Heart left ventricle (tissue), 16 donors: ENCODE measurements around the gene ACVR1. TPM values are rescaled to one million over a fixed set of nuclear protein-coding genes. Genes with fewer than 3 reads are reported as not detected.

Source experiments
- ATAC-seq, 4 donors: fragments of 200-7000 bp; cut with Tn5 transposase; one replicate each; pipeline ENCODE4 v1.9.1; 2020 to 2022; ENCODE audit warnings: moderate library complexity in 4 of 4, mild to moderate bottlenecking in 3 of 4, moderate number of reproducible peaks in 1 of 4
- DNase-seq, 5 donors: peaks; one replicate each; pipeline ENCODE4 v3.0.0-alpha.2; 2020
- H3K27ac ChIP-seq, 12 donors: fragments of 200-600 bp; sonication (generic) in 4 of 12; one replicate each; pipeline versions ENCODE4 v1.5.0 to v1.8.0; 2016 to 2022; ENCODE audit warnings: mild to moderate bottlenecking in 2 of 12
- H3K27me3 ChIP-seq, 9 donors: fragments of 200-600 bp; sonication (generic) in 2 of 9; one replicate each; pipeline versions ENCODE4 v1.5.1 to v1.8.0; 2016 to 2022; ENCODE audit warnings: mild to moderate bottlenecking in 3 of 9
- H3K36me3 ChIP-seq, 9 donors: fragments of 200-600 bp; sonication (generic) in 2 of 9; one replicate each; pipeline versions ENCODE4 v1.5.0 to v1.8.0; 2018 to 2022; ENCODE audit warnings: mild to moderate bottlenecking in 2 of 9
- H3K4me1 ChIP-seq, 12 donors: fragments of 200-600 bp; sonication (generic) in 4 of 12; one replicate each; pipeline versions ENCODE4 v1.5.0 to v1.8.0; 2016 to 2022; ENCODE audit warnings: mild to moderate bottlenecking in 3 of 12
- H3K4me3 ChIP-seq, 12 donors: fragments of 200-600 bp; sonication (generic) in 4 of 12; one replicate each; pipeline versions ENCODE4 v1.5.0 to v1.8.0; 2017 to 2022; ENCODE audit warnings: mild to moderate bottlenecking in 9 of 12, moderate library complexity in 4 of 12
- H3K9me3 ChIP-seq, 12 donors: fragments of 200-600 bp; sonication (generic) in 4 of 12; one replicate each; pipeline versions ENCODE4 v1.5.0 to v1.8.0; 2016 to 2022; ENCODE audit warnings: mild to moderate bottlenecking in 1 of 12
- POLR2A ChIP-seq, 2 donors: fragments of 450-650 bp; IDR thresholded peaks; one replicate each; pipeline ENCODE4 v1.6.1; 2017; ENCODE audit warnings: antibody characterized with exemption in 2 of 2, mild to moderate bottlenecking in 2 of 2, moderate library complexity in 2 of 2
- WGBS, 4 donors: extraction: QIAGEN DNeasy Blood & Tissue Kit in 2 of 4; methylation state at CpG; one replicate each; pipeline versions ENCODE4 v1.1.5 to v1.1.7; 2013 to 2018; 5-methylcytosine and 5-hydroxymethylcytosine counted together
- intact Hi-C, 10 donors: fragments of 100-400 bp; cut with DNase I; formaldehyde crosslinking; loops; one replicate each; pipeline versions ENCODE4 v1.11.1 to v1.14.2; 2022
- polyA plus RNA-seq, 2 donors: library from polyadenylated mRNA; stranded (reverse); fragments of 200-250 nt; gene quantifications; one replicate each; pipeline ENCODE4 v1.2.3, GENCODE V29; 2013
- total RNA-seq, 9 donors: library from RNA; depleted of rRNA in 2 of 9; stranded (reverse); fragments of >200 nt in 2 of 9; fragmentation: NEBNext Ultra II Directional in 3 of 9; extraction: Animal tissue kit (Norgen Biotek cat#: 25700) in 3 of 9; gene quantifications; one replicate each; pipeline versions ENCODE4 v1.1.0 to v1.2.4, GENCODE V29; 2016 to 2023
- TF ChIP-seq, protein P1 (sequence below), 12 donors: fragments of 200-600 bp; sonication (generic) in 4 of 12; IDR thresholded peaks; one replicate each; pipeline versions ENCODE4 v1.5.0 to v1.8.0; 2018 to 2022; ENCODE audit warnings: antibody characterized with exemption in 12 of 12, mild to moderate bottlenecking in 5 of 12
- donor health status: ischemic (EF 13 %, LVEDD 7.1; RV severe dilation, severe dysfunction).
- donor health status: healthy with polysubstance abuse.
- donor health status: DM: no; HTN: yes; CAD: no.
- donor health status: DM: no; HTN: no; CAD: no.
- donor health status: ischemic (EF 25% LVEDD 6.9; RV normal size, moderate dysfunction).
- donor health status: ischemic (EF 25% LVEDD 5.7; RV mildly dilated, moderate dysfunction).
- donor health status: healthy.
- donor health status: DM: yes; HTN: yes; CAD: no.
- donor health status: ischemic (EF 35%, LVEDD 5.7; RV mildly dilated, moderate dysfunction).
- donor health status: nonischemic (EF 11% LVEDD 7.7; RV severe dilation, severe dysfunction).
- donor health status: DM: yes; HTN: yes; CAD: no.
- donor health status: PGD.
- donor health status: ischemic (EF 29% LVEDD 5.4; RV normal size, mild dysfunction).
- donor health status: nonischemic (EF 23%, LVEDD 6.1; RV moderate dilation, normal function).

The ACVR1 gene
- total and polyA plus RNA-seq, 11 donors: 5.6 to 37.6 (median 23.9) TPM

DNA sequence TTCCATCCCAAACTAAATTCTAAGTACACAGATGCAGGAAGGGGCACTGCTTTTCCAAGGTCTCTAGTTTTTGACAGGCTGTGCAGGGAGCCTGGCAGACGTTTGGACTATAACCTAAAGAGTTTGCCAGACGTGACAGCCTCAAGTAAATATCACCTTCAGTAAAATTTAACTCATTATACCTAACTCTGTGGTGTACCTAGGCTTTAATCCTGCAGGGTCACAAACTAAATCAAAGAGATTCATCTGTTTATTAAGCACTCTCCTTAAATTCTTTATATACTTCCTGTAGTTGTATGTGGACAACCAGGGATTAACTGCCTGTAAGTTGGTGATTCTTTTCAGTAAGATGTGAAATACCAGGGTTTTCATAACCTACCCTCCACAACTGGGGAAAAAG is 92.9 kb downstream of the ACVR1 start:
- 21 to 44% (median 24%) methylated on average over 2 of the region's 2 CpGs for whole genome bisulfite sequencing, 4 donors
- DNase-seq (no peak), ATAC-seq (no peak)
- intact Hi-C loops: loop anchor here in 4 of 10 donors (2.0 to 10.0 kb wide), 2 partner anchors 92 to 94 kb away; partner anchors contain the start of gene ACVR1 (in 4 of the 4)
- H3K9me3 ChIP-seq: no peaks in the 10 kb centered on the region
- peaks cover 0 to 21% (median 19%) of the 10 kb centered on the region in 9 donors for H3K36me3 ChIP-seq
- H3K27me3 ChIP-seq: no peaks in the 10 kb centered on the region
- H3K27ac ChIP-seq: no peak overlapping the region
- peaks cover 0 to 71% (median 51%) of the 10 kb centered on the region in 12 donors for H3K4me1 ChIP-seq
- TF ChIP-seq, protein P1, sequence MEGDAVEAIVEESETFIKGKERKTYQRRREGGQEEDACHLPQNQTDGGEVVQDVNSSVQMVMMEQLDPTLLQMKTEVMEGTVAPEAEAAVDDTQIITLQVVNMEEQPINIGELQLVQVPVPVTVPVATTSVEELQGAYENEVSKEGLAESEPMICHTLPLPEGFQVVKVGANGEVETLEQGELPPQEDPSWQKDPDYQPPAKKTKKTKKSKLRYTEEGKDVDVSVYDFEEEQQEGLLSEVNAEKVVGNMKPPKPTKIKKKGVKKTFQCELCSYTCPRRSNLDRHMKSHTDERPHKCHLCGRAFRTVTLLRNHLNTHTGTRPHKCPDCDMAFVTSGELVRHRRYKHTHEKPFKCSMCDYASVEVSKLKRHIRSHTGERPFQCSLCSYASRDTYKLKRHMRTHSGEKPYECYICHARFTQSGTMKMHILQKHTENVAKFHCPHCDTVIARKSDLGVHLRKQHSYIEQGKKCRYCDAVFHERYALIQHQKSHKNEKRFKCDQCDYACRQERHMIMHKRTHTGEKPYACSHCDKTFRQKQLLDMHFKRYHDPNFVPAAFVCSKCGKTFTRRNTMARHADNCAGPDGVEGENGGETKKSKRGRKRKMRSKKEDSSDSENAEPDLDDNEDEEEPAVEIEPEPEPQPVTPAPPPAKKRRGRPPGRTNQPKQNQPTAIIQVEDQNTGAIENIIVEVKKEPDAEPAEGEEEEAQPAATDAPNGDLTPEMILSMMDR (IDR thresholded peaks at IDR 0.05): no peak
- no peak for TF ChIP-seq POLR2A (IDR thresholded peaks at IDR 0.05)
- no peak overlapping the region for H3K4me3 ChIP-seq

DNA sequence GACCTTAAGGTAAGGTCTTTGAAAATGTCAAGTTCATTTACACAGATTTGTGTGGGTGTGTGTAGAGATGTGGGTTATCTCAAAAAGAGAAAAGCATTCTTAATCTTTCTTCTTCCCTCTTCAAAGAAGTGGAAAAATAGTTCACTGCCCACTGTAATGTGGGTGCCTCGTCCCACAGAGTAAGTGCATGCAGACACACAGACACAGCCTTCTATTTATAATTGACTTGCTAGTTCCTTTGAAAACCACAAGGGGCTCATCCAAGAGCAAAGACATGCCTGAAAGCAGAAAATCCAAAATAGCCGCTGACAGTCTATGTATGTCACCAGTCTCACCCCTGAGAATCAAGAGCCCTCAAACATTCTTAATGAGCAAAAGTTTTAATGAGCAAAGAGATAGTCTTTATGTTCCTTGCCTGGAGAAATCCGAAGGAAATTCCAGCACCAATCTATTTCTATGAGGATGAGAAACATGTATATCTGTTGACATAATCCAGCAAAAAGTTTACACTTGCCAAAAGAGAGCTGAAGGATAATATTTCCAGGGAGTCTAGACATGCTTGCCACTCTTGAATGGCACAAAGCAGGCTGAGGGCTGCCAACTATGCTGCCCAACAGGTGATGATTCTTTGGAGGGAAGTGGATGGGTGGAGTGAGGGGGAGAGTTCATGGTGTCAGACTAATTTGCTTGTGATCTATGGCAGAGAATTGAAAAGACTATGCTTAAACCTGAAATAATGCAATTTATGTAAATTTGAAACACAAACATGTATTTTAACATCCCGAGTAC is 93.9 kb downstream of the ACVR1 start:
- peak; percentile 43 to 69 (median 66) for ATAC-seq
- H3K27me3 ChIP-seq: no peaks in the 10 kb centered on the region
- WGBS, 4 donors: 42 to 48% (median 47%) methylated on average over 4 of the region's 4 CpGs
- no peak overlapping the region for H3K4me3 ChIP-seq
- TF ChIP-seq POLR2A (IDR thresholded peaks at IDR 0.05): no peak
- TF ChIP-seq, protein P1 (IDR thresholded peaks at IDR 0.05): peak in 10 of 12 donors; percentile 31 to 55 (median 41)
- H3K9me3 ChIP-seq: no peaks in the 10 kb centered on the region
- intact Hi-C loops: loop anchor here in 4 of 10 donors (2.0 to 10.0 kb wide), 2 partner anchors 93 to 95 kb away; partner anchors contain the start of gene ACVR1 (in 4 of the 4)
- peak overlapping the region in 4 of 12 donors; percentile 14 to 47 (median 39) for H3K27ac ChIP-seq
- peaks cover 0 to 31% (median 25%) of the 10 kb centered on the region in 9 donors for H3K36me3 ChIP-seq
- H3K4me1 ChIP-seq: peaks cover 0 to 61% (median 42%) of the 10 kb centered on the region in 12 donors
- DNase-seq: no peak

DNA sequence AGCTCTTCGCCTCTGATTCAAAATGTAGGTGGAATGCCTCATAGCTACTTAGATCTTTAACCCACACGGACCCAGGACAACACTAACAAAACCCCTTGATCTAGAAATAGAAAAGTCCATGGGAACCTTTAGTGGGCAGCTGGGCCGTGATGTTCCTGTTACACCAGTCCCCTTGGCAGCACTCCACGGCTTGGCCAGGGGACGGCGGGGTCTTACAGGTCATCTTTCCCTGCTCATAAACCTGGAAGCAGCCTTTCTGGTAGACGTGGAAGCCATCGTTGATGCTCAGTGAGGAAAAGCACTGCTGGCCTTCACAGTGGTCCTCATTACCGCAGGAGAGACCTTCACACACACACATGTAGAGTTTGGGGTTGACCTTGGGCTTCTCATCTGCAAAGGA is 95.9 kb downstream of the ACVR1 start:
- H3K4me3 ChIP-seq: no peak overlapping the region
- H3K4me1 ChIP-seq: peaks cover 0 to 41% (median 23%) of the 10 kb centered on the region in 12 donors
- H3K27me3 ChIP-seq: no peaks in the 10 kb centered on the region
- WGBS, 4 donors: 78 to 84% (median 81%) methylated on average over 9 of the region's 9 CpGs
- no peak overlapping the region for H3K27ac ChIP-seq
- intact Hi-C loops: loop anchor here in 3 of 10 donors (2.0 to 10.0 kb wide), 3 partner anchors 95 to 229 kb away; partner anchors contain the start of gene ACVR1 (in 2 of the 3)
- no peak for ATAC-seq
- peaks cover 0 to 50% (median 40%) of the 10 kb centered on the region in 9 donors for H3K36me3 ChIP-seq
- TF ChIP-seq POLR2A (IDR thresholded peaks at IDR 0.05): no peak
- no peaks in the 10 kb centered on the region for H3K9me3 ChIP-seq
- no peak for DNase-seq

DNA sequence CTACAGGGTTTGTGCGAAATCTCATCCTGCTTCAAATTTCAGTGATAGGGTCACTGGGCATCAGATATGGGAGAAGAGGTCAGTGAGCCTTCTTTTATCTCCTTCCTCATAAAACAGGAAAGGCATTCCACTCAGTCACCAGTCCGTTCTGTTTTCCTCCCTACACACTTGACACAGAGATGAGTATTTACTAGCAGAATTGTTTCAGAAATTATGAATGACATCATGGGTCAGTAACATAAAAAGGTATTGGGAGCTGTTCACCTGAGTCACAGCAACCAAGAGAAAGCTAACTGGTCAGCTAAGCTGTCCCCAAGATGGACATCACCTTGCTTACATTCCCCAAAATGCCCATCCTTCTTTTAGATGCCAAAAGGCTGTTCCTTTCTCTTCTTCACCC is 96.3 kb downstream of the ACVR1 start:
- H3K4me1 ChIP-seq: peaks cover 0 to 36% (median 20%) of the 10 kb centered on the region in 12 donors
- intact Hi-C loops: loop anchor here in 9 of 10 donors (2.0 to 10.0 kb wide), 8 partner anchors 95 to 678 kb away; partner anchors contain the start of genes ACVR1 (in 2 of the 9), CCDC148 (in 1 of the 9), ERMN (in 1 of the 9) and PKP4 (in 1 of the 9)
- H3K27ac ChIP-seq: no peak overlapping the region
- no peak for ATAC-seq
- TF ChIP-seq, protein P1 (IDR thresholded peaks at IDR 0.05): no peak
- H3K9me3 ChIP-seq: no peaks in the 10 kb centered on the region
- H3K36me3 ChIP-seq: peaks cover 0 to 55% (median 43%) of the 10 kb centered on the region in 9 donors
- no peak overlapping the region for H3K4me3 ChIP-seq
- no peaks in the 10 kb centered on the region for H3K27me3 ChIP-seq
- 16 to 52% (median 39%) methylated on average over 2 of the region's 2 CpGs for WGBS, 4 donors
- no peak for DNase-seq
